HG03558 (cell line): ENCODE results near the gene ZFP3.
"Not testable (repeated sequence)": the region's sequence is repeated elsewhere in the genome, so short reads cannot be mapped to it uniquely, and the experiment has no call there.

Experiments
- ATAC-seq: cut with Tn5 transposase; IDR thresholded peaks from one replicate; pipeline ENCODE4 v1.9.1; 2021; ENCODE audit warnings: moderate number of reproducible peaks; ENCODE audit not compliant: unreplicated experiment; ENCODE audit errors: extremely low read depth

The ZFP3 gene

GRCh38 chr17:5075472-5075871, 2.8 kb upstream of the ZFP3 start:
- not testable (repeated sequence) for ATAC-seq

- not testable (repeated sequence) for ATAC-seq
Measured at GRCh38 chr17:5077275-5077674, 992 bp upstream of the ZFP3 start.

- no peak for ATAC-seq
Measured at GRCh38 chr17:5077781-5078105, 524 bp upstream of the ZFP3 start.

GRCh38 chr17:5080591-5080990, 2.3 kb downstream of the ZFP3 start:
- no peak for ATAC-seq

GRCh38 chr17:5092218-5093010, 14.1 kb downstream of the ZFP3 start:
- ATAC-seq: no peak

- no peak for ATAC-seq
Measured at GRCh38 chr17:5096731-5097100, 18.4 kb downstream of the ZFP3 start.

GRCh38 chr17:5097101-5097834, 19.0 kb downstream of the ZFP3 start:
- no peak for ATAC-seq

- no peak for ATAC-seq
Measured at GRCh38 chr17:5099271-5099670, 21.0 kb downstream of the ZFP3 start.

- ATAC-seq: no peak
Measured at GRCh38 chr17:5100832-5101231, 22.6 kb downstream of the ZFP3 start.

- ATAC-seq: no peak
Measured at GRCh38 chr17:5110816-5111215, 32.5 kb downstream of the ZFP3 start.

- ATAC-seq: no peak
Measured at GRCh38 chr17:5111402-5112204, 33.3 kb downstream of the ZFP3 start, which contains the start of gene ZNF232. Gene ZNF232, minus strand, starts transcription at chr17:5111878. Its CDS starts 56 bp downstream, at chr17:5111822.

- no peak for ATAC-seq
Measured at GRCh38 chr17:5115673-5116651, 37.7 kb downstream of the ZFP3 start, which contains the start of gene USP6. Gene USP6, plus strand, starts transcription at chr17:5116032. Its CDS starts 14,336 bp downstream, at chr17:5130368.

GRCh38 chr17:5118219-5118618, 40.0 kb downstream of the ZFP3 start:
- ATAC-seq: no peak

- ATAC-seq: no peak
Measured at GRCh38 chr17:5120036-5120435, 41.8 kb downstream of the ZFP3 start.

- ATAC-seq: not testable (repeated sequence)
Measured at GRCh38 chr17:5120436-5121185, 42.3 kb downstream of the ZFP3 start.

GRCh38 chr17:5121186-5121841, 43.0 kb downstream of the ZFP3 start:
- no peak for ATAC-seq

- ATAC-seq: not testable (repeated sequence)
Measured at GRCh38 chr17:5122056-5122455, 43.8 kb downstream of the ZFP3 start.

GRCh38 chr17:5122586-5123342, 44.5 kb downstream of the ZFP3 start:
- no peak for ATAC-seq
